KG1 (cell line): ENCODE data around the gene GSK3B.

Source experiments
- DNase-seq: peaks from one replicate; lab custom pipeline; 2025; lab: John Stamatoyannopoulos, UW

GSK3B gene

DNA sequence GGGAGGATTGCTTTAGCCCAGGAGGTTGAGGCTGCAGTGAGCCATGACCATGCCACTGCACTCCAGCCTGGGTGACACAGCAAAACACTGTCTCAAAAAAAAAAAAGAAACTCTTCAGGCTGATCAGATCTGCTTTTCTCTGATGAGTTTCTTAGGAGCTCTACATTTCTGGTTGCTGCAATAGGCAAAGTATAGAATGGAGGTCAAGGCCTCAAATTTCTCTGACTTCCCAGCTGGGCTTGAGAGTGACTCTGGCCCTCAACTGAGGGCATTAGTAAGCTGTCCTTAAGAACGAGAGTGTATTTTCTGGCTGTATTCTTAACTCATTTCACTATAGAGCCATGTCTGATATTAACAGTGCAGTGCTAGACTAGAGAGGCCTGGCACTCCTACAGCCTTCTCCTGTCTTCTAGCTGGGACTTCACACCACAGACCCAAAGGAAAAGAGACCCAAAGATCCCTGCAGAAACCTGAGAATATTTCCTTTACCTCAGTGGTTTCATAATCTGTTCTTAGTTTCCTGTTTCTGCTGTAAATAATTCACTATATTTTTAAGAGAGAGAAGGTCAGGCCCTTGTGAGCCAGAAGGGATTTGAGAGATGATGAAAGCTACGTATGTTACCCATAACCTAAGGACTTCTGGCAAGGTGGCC, 314.4 kb downstream of the GSK3B start:
- DNase-seq, result no peak

DNA sequence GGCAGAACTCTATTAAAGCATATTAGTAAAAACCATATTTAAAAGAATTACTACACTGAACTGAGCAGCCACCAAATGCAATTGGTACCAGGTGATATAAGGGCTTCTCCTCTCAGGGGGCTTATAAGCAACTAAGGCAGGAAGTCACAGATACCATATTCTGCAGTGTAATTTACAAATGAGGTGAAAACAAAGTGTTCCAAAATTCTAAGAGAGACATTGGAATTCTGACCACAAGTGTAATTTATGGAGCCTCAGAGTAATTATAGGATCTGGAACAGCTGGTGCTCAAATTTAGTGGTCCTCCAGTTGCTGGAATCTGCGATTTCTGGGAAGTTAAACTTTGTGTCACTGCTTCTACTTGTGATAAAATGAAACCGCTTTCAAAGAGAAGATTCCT, 315.4 kb downstream of the GSK3B start:
- no peak for DNase-seq

DNA sequence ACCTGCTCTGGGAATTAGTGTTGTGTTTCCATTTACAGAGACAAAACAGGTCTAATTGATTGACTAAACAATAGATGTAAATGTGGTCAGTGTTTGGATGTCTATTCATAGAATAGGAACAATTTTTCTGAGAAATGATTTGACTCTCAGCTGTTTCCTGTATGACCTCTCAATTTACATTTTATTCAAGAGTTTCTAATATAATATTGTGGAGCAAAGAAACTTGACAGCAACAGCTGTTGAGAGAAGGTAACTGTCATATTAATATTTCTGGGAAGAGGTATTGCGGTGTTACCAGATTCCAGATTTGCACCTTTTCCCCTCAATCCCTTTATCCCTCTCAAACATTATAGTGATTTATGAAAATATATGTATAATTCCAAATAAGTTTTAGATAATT, 316.1 kb downstream of the GSK3B start:
- no peak for DNase-seq

DNA sequence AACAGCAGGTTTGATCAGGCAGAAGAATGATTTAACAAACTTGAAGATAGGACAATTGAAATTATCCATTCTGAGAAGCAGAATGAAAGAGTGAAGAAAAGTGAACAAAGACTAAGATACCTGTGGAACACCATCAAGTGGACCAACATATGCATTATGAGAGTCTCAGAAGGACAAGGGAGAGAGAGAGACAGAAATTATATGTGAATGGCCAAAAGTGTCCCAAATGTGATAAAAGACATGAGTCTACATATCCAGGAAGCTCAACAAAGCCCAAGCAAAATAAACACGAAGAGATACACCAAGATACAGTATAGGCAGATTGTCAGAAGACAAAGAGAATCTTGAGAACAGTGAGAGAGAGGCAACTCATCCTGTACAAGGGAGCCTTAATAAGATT, 317.9 kb downstream of the GSK3B start:
- DNase-seq, result no peak

DNA sequence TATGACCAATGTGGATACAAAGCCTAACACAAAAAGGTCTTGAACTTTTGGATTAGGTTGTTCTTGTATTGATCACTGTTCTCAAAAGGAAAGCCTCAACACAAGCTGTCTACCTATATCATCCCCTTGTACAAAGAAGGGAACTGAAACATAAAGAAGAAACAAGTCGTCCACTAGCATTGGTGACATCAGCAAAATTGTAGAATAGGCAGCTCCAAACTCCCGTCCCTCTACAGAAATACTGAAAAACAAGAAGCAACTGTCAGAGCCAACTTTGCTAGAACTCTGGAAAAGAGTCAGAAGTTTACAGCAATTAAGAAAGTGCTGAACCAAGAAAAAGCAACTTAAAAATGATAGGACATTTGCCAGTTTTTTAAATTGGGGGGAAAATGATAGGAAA, 319.8 kb downstream of the GSK3B start:
- DNase-seq, result no peak
